HG03045 (cell line): ENCODE data around the gene MRPS6.

ENCODE experiments used
- ATAC-seq: cut with Tn5 transposase; IDR thresholded peaks from one replicate; pipeline ENCODE4 v1.9.1; 2021; ENCODE audit warnings: mild to moderate bottlenecking, moderate library complexity; ENCODE audit not compliant: unreplicated experiment

Gene MRPS6

GRCh38 chr21:34131586-34131985 is 58.2 kb downstream of the MRPS6 start:
- ATAC-seq, result no peak

GRCh38 chr21:34132202-34132601 is 58.8 kb downstream of the MRPS6 start:
- no peak for ATAC-seq

- ATAC-seq, result no peak
Measured at GRCh38 chr21:34132926-34133325, 59.5 kb downstream of the MRPS6 start.

- ATAC-seq, result no peak
Measured at GRCh38 chr21:34133392-34133791, 60.0 kb downstream of the MRPS6 start.

GRCh38 chr21:34133802-34134201 is 60.4 kb downstream of the MRPS6 start:
- ATAC-seq, result no peak

- no peak for ATAC-seq
Measured at GRCh38 chr21:34135330-34135729, 62.0 kb downstream of the MRPS6 start.

GRCh38 chr21:34141373-34141772 is 68.0 kb downstream of the MRPS6 start:
- no peak for ATAC-seq

- ATAC-seq, result no peak
Measured at GRCh38 chr21:34143685-34144182, 70.4 kb downstream of the MRPS6 start.

- no peak for ATAC-seq
Measured at GRCh38 chr21:34144224-34144623, 70.8 kb downstream of the MRPS6 start.

- ATAC-seq, result no peak
Measured at GRCh38 chr21:34147792-34148418, 74.5 kb downstream of the MRPS6 start.

- no peak for ATAC-seq
Measured at GRCh38 chr21:34148419-34148804, 75.0 kb downstream of the MRPS6 start.

- ATAC-seq, result no peak
Measured at GRCh38 chr21:34148826-34149558, 75.6 kb downstream of the MRPS6 start.

- no peak for ATAC-seq
Measured at GRCh38 chr21:34152500-34152899, 79.1 kb downstream of the MRPS6 start.

GRCh38 chr21:34154878-34155277 is 81.5 kb downstream of the MRPS6 start:
- no peak for ATAC-seq

GRCh38 chr21:34156957-34157356 is 83.6 kb downstream of the MRPS6 start:
- no peak for ATAC-seq

- no peak for ATAC-seq
Measured at GRCh38 chr21:34157521-34157920, 84.1 kb downstream of the MRPS6 start.

- ATAC-seq, result no peak
Measured at GRCh38 chr21:34158866-34159835, 85.8 kb downstream of the MRPS6 start.

GRCh38 chr21:34166468-34166867 is 93.1 kb downstream of the MRPS6 start:
- no peak for ATAC-seq

GRCh38 chr21:34170886-34171285 is 97.5 kb downstream of the MRPS6 start:
- ATAC-seq, result no peak

- ATAC-seq, result no peak
Measured at GRCh38 chr21:34174470-34174869, 101.1 kb downstream of the MRPS6 start.

GRCh38 chr21:34176448-34176847 is 103.1 kb downstream of the MRPS6 start:
- no peak for ATAC-seq
